Esophagus muscularis mucosa (tissue), 4 donors: ENCODE data around the gene OR56A3. TPM values are rescaled to one million over a fixed set of nuclear protein-coding genes. Genes with fewer than 3 reads are reported as not detected.

Experiments used
- DNase-seq: peaks from one replicate; pipeline ENCODE4 v3.0.0-alpha.2; 2017; ENCODE audit errors: extremely low spot score
- H3K27ac ChIP-seq, 4 donors: fragments of 200-600 bp; sonication (generic); replicated peaks in 1 of 4; 1 replicate in 3 of 4; 2 replicates in 1 of 4; pipeline ENCODE4 v1.5.1; 2016 to 2019; ENCODE audit warnings: mild to moderate bottlenecking in 1 of 4
- H3K27me3 ChIP-seq, 4 donors: fragments of 200-600 bp; sonication (generic); one replicate each; pipeline versions ENCODE4 v1.5.1 to v1.6.0; 2016 to 2019
- H3K36me3 ChIP-seq, 4 donors: fragments of 200-600 bp; sonication (generic); one replicate each; pipeline ENCODE4 v1.5.1; 2016 to 2019
- H3K4me1 ChIP-seq, 4 donors: fragments of 200-600 bp; sonication (generic); one replicate each; pipeline ENCODE4 v1.5.1; 2016 to 2019
- H3K4me3 ChIP-seq, 4 donors: fragments of 200-600 bp; sonication (generic); 1 replicate in 2 of 4; 2 replicates in 2 of 4; pipeline ENCODE4 v1.5.1; 2016 to 2019; ENCODE audit warnings: mild to moderate bottlenecking in 4 of 4, moderate library complexity in 1 of 4
- H3K9me3 ChIP-seq, 4 donors: fragments of 200-600 bp; sonication (generic); 1 replicate in 3 of 4; 2 replicates in 1 of 4; pipeline ENCODE4 v1.5.1; 2016 to 2019
- EP300 ChIP-seq: sonication (generic); formaldehyde crosslinking; IDR thresholded peaks from one replicate; pipeline ENCODE4 v1.6.1; 2017; ENCODE audit warnings: antibody characterized with exemption
- POLR2A ChIP-seq: fragments of 450-650 bp; IDR thresholded peaks from one replicate; pipeline ENCODE4 v1.6.1; 2017; ENCODE audit warnings: antibody characterized with exemption, moderate library complexity, mild to moderate bottlenecking, low read depth
- POLR2AphosphoS5 ChIP-seq, 2 donors: sonication (generic); formaldehyde crosslinking; IDR thresholded peaks; one replicate each; pipeline ENCODE4 v1.6.1; 2017; ENCODE audit warnings: antibody characterized with exemption in 2 of 2
- WGBS: methylation state at CpG from one replicate; pipeline ENCODE4 v1.1.5; 2018; 5-methylcytosine and 5-hydroxymethylcytosine counted together
- intact Hi-C: fragments of 100-400 bp; cut with DNase I; formaldehyde crosslinking; loops from one replicate; pipeline ENCODE4 v1.15.1; 2023
- total RNA-seq, 4 donors: library from RNA; depleted of rRNA; stranded (reverse); fragments of >200 nt; gene quantifications; one replicate each; pipeline versions ENCODE4 v1.1.0 to v1.2.1, GENCODE V29; 2016
- TF ChIP-seq, protein P1 (sequence below), 3 experiments: fragments of 200-600 bp in 2 of 3; fragments of 450-650 bp in 1 of 3; sonication (generic) in 2 of 3; IDR thresholded peaks; one replicate each; pipeline ENCODE4 v1.5.1; 2017 to 2019; ENCODE audit warnings: antibody characterized with exemption in 3 of 3, mild to moderate bottlenecking in 2 of 3, moderate library complexity in 1 of 3

Gene OR56A3, protein sequence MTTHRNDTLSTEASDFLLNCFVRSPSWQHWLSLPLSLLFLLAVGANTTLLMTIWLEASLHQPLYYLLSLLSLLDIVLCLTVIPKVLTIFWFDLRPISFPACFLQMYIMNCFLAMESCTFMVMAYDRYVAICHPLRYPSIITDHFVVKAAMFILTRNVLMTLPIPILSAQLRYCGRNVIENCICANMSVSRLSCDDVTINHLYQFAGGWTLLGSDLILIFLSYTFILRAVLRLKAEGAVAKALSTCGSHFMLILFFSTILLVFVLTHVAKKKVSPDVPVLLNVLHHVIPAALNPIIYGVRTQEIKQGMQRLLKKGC
- not detected for total RNA-seq

DNA sequence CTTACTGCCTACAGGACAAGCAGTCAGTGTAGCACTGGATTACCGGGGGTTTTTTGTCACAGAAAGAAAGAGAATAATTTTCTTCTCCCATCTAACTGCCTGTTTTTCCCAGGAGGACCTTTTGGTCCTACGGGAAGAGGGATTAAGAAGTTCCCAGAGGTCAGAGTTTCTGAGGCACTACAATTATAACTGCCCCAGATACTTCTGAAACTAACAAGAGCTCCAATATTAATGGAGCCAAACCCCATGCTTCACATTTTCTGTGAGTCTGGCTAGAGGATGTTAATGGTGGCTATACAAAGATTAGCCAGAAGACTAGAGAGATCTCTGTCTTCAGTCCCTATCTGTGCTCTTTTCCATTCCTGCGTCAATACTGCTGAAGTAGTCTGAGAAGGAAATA, at the start of gene OR56A3:
TSS of gene OR56A3 (plus strand) at position 301 of the 400 bp plus-strand sequence. CDS start 5,096 bp downstream, outside the sequence.
- no peaks in the 10 kb centered on the region for H3K9me3 ChIP-seq
- H3K27ac ChIP-seq: no peak within 1 kb of the TSS
- intact Hi-C loops: no loop called here
- H3K4me1 ChIP-seq: no peaks in the 10 kb centered on the region
- no peaks in the 10 kb centered on the region for H3K27me3 ChIP-seq
- no peak for DNase-seq
- 79% methylated on average over 3 of the region's 3 CpGs for WGBS
- TF ChIP-seq EP300 (no peak), POLR2A (no peak), POLR2AphosphoS5 (IDR thresholded peaks at IDR 0.05) (no peak)
- TF ChIP-seq, protein P1, sequence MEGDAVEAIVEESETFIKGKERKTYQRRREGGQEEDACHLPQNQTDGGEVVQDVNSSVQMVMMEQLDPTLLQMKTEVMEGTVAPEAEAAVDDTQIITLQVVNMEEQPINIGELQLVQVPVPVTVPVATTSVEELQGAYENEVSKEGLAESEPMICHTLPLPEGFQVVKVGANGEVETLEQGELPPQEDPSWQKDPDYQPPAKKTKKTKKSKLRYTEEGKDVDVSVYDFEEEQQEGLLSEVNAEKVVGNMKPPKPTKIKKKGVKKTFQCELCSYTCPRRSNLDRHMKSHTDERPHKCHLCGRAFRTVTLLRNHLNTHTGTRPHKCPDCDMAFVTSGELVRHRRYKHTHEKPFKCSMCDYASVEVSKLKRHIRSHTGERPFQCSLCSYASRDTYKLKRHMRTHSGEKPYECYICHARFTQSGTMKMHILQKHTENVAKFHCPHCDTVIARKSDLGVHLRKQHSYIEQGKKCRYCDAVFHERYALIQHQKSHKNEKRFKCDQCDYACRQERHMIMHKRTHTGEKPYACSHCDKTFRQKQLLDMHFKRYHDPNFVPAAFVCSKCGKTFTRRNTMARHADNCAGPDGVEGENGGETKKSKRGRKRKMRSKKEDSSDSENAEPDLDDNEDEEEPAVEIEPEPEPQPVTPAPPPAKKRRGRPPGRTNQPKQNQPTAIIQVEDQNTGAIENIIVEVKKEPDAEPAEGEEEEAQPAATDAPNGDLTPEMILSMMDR (IDR thresholded peaks at IDR 0.05): no peak
- H3K4me3 ChIP-seq: no peak within 1 kb of the TSS
- H3K36me3 ChIP-seq: no peaks in the 10 kb centered on the region

DNA sequence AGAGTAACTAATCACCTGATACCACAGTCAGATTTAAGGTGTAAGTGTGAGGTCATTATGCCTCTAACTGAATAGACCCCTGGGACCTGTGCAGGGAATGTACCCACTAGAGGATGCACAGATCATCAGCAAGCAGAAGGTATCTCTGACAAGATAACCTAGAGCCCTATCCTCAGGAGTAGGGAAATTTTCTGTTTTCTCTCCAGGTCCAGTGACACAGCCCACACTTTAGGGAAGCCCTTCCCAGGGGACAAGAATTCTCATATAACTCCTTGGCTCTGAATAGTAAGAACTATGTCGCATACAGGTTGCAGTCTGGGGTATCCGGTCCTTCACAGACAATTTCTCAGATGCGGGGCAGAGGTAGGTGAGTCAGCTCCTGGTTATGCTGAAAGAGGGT, 49.1 kb upstream of the OR56A3 start, which contains the start of gene OR52E5:
TSS of gene OR52E5 (plus strand) at position 301 of the 400 bp plus-strand sequence. CDS start 7,569 bp downstream, outside the sequence.
- Histone ChIP-seq H3K27ac (no peak within 1 kb of the TSS), H3K27me3 (no peaks in the 10 kb centered on the region), H3K4me3 (no peak within 1 kb of the TSS), H3K9me3 (no peaks in the 10 kb centered on the region), H3K36me3 (no peaks in the 10 kb centered on the region), H3K4me1 (no peaks in the 10 kb centered on the region)
- no peak for DNase-seq
- intact Hi-C loops: no loop called here
- TF ChIP-seq EP300: no peak
- no peak for TF ChIP-seq POLR2AphosphoS5 (IDR thresholded peaks at IDR 0.05)
- TF ChIP-seq POLR2A: no peak
- WGBS: 81% methylated on average over 3 of the region's 3 CpGs

DNA sequence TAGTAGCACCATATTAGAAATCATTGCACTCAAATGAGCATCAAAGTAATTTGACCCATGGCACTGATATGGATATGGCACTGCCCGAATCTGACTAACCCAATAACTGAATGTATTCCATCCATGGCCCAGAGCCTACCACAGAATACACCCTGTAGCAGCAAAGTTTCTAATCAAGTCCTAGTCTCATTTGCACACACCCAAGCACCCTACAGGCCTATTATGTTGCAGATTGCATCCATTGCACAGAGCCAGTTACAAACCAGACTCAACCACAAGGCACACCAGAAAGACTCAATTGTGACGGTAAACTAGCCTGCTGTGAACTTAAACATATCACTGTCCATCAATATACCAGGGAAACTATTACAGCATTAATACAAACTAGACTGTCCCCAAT, 42.5 kb upstream of the OR56A3 start:
- Histone ChIP-seq H3K4me1 (no peaks in the 10 kb centered on the region), H3K4me3 (no peak overlapping the region), H3K27me3 (no peaks in the 10 kb centered on the region), H3K27ac (no peak overlapping the region), H3K9me3 (no peaks in the 10 kb centered on the region), H3K36me3 (no peaks in the 10 kb centered on the region)
- no peak for DNase-seq
- no peak for TF ChIP-seq EP300
- no peak for TF ChIP-seq POLR2A
- TF ChIP-seq, protein P1 (IDR thresholded peaks at IDR 0.05): no peak
- intact Hi-C loops: no loop called here
- WGBS: 78% methylated on average over 2 of the region's 2 CpGs

DNA sequence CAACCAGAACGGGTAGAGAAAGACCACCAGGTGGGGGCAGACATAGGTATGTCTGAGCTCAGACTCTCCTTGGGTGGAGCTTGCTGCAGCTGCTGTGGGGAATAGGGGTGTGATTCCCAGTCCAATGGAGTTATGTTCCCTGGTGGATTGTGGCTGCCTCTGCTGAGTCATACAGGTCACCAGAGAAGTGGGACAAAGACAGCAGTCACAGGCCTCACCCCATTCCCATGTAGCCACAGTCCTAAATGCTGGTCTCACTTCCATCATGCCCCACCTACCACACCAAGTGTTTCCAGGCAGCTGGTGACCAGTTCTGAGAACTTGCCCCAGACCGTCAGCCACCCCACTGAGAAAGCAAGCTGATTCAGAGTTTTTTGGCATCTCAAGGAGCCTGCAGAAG, 31.5 kb upstream of the OR56A3 start:
- Histone ChIP-seq H3K4me3 (no peak overlapping the region), H3K27ac (no peak overlapping the region), H3K9me3 (peaks cover 0 to 17% (median 2%) of the 10 kb centered on the region in 4 donors), H3K27me3 (no peaks in the 10 kb centered on the region), H3K4me1 (no peaks in the 10 kb centered on the region), H3K36me3 (no peaks in the 10 kb centered on the region)
- no peak for DNase-seq
- WGBS: 80% methylated on average over 2 of the region's 2 CpGs
- intact Hi-C loops: no loop called here
- TF ChIP-seq EP300 (no peak), POLR2A (no peak), POLR2AphosphoS5 (IDR thresholded peaks at IDR 0.05) (no peak)
- TF ChIP-seq, protein P1 (IDR thresholded peaks at IDR 0.05): no peak

DNA sequence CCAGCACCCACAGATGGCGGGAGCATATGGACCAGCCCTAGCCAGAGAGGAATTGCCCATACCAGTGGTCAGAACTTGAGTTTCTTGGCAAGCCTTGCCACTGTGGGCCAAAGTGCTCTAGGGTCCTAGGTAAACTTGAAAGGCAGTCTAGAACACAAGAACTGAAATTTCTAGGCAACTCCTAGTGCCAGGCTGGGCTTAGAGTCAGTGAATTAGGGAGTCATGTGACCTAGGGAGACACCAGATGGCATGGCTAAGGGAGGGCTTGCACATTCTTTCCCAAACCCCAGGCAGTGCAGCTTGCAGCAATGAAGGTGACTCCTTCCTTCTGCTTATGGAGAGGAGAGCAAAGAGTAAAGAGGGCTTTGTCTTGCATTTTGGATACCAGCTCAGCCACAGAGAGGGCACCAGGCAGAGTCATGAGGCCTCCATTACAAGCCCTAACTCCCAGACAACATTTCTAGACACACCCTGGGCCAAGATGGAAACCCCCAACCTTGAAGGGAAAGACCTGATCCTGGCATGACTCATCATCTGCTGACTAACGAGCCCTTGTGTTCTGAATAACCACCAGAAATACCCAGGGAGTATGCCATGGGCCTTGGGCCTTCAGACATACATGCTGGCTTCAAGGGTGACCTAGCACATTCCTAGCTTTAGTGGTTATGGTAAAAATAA, 19.2 kb upstream of the OR56A3 start:
- 83% methylated on average over 2 of the region's 2 CpGs for WGBS

More for the DNA sequence above, 19.2 kb upstream of the OR56A3 start:
- Histone ChIP-seq H3K4me3 (no peak overlapping the region), H3K4me1 (no peaks in the 10 kb centered on the region), H3K36me3 (no peaks in the 10 kb centered on the region), H3K27me3 (no peaks in the 10 kb centered on the region), H3K9me3 (peaks cover 0 to 24% (median 2%) of the 10 kb centered on the region in 4 donors), H3K27ac (no peak overlapping the region)
- intact Hi-C loops: no loop called here
- TF ChIP-seq EP300: no peak
- no peak for TF ChIP-seq POLR2AphosphoS5 (IDR thresholded peaks at IDR 0.05)
- TF ChIP-seq POLR2A: no peak
- TF ChIP-seq, protein P1 (IDR thresholded peaks at IDR 0.05): no peak
- DNase-seq: peak; percentile 81
